GM12872 (cell line): ENCODE measurements around the gene HNF1B.

ENCODE experiments used
- TF ChIP-seq, protein P1 (sequence below): IDR thresholded peaks from 3 replicates; pipeline ENCODE4 v1.5.1; 2011; ENCODE audit warnings: low read depth, mild to moderate bottlenecking, low read length, moderate library complexity; ENCODE audit not compliant: insufficient read depth

Gene HNF1B, protein sequence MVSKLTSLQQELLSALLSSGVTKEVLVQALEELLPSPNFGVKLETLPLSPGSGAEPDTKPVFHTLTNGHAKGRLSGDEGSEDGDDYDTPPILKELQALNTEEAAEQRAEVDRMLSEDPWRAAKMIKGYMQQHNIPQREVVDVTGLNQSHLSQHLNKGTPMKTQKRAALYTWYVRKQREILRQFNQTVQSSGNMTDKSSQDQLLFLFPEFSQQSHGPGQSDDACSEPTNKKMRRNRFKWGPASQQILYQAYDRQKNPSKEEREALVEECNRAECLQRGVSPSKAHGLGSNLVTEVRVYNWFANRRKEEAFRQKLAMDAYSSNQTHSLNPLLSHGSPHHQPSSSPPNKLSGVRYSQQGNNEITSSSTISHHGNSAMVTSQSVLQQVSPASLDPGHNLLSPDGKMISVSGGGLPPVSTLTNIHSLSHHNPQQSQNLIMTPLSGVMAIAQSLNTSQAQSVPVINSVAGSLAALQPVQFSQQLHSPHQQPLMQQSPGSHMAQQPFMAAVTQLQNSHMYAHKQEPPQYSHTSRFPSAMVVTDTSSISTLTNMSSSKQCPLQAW

DNA sequence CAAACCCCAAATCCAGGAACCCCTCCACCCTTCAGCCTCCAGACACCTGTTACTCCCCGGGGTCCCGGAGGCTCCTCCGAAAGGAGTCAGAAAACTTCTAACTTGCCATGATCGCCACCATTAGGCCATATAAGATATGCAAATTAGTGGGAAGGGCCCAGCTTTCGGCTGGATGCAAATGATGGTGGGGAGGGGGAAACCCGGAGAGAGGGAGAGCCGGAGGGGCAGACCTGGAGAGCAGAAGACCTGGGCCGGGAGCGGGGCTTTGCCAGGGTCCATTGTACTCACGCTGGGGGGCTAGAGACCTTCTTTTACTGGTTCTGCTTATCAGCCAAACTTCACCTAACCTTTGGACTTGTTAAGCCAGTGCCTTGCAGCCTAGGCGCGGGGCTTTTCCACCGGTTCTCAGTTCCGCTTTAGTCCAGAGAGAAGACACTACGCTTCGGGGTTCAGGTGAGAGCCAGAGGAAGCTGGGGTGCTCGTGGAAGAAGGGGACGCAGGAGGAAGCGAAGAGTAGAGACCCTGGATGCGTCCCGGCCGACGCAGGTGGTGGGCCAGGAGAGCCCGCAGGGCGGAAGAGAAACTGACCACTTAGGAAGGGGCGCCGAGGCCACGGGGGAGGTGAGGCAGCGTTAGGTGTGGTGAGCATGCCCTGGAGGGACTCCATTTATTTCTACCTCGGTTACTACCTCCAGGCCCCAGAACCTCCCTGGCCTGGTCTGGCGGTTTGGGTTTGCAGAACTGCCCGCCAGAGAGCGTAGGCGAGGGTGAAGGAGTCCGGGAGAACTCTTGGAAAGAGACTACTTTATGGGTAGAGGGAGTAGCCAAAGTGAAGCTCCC lies at the start of gene HNF1B:
Gene HNF1B (minus strand): TSS at position 99 of the 840 bp plus-strand sequence. CDS start 175 bp downstream, outside the sequence.
- TF ChIP-seq, protein P1, sequence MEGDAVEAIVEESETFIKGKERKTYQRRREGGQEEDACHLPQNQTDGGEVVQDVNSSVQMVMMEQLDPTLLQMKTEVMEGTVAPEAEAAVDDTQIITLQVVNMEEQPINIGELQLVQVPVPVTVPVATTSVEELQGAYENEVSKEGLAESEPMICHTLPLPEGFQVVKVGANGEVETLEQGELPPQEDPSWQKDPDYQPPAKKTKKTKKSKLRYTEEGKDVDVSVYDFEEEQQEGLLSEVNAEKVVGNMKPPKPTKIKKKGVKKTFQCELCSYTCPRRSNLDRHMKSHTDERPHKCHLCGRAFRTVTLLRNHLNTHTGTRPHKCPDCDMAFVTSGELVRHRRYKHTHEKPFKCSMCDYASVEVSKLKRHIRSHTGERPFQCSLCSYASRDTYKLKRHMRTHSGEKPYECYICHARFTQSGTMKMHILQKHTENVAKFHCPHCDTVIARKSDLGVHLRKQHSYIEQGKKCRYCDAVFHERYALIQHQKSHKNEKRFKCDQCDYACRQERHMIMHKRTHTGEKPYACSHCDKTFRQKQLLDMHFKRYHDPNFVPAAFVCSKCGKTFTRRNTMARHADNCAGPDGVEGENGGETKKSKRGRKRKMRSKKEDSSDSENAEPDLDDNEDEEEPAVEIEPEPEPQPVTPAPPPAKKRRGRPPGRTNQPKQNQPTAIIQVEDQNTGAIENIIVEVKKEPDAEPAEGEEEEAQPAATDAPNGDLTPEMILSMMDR = no peak

DNA sequence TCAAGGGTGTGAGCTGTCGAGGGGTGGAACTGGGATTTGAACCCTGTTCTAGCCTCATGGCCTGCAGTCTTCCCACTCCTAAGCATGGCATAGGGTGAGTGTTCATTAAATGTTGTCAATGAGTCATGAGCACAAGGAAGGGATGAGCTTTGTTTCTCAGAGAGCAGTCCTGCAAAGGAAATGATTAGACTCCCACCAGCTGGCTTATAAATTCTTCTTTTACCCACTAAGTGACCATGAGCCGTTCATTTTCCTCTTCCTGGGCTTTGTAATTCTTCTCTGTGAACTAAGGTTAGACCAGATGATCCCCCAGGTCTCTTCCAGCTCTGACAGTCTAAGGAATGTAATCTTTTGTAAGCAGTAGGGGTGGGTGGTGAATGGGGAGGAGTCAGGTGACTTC lies 47.9 kb upstream of the HNF1B start:
- TF ChIP-seq, protein P1 = no peak

DNA sequence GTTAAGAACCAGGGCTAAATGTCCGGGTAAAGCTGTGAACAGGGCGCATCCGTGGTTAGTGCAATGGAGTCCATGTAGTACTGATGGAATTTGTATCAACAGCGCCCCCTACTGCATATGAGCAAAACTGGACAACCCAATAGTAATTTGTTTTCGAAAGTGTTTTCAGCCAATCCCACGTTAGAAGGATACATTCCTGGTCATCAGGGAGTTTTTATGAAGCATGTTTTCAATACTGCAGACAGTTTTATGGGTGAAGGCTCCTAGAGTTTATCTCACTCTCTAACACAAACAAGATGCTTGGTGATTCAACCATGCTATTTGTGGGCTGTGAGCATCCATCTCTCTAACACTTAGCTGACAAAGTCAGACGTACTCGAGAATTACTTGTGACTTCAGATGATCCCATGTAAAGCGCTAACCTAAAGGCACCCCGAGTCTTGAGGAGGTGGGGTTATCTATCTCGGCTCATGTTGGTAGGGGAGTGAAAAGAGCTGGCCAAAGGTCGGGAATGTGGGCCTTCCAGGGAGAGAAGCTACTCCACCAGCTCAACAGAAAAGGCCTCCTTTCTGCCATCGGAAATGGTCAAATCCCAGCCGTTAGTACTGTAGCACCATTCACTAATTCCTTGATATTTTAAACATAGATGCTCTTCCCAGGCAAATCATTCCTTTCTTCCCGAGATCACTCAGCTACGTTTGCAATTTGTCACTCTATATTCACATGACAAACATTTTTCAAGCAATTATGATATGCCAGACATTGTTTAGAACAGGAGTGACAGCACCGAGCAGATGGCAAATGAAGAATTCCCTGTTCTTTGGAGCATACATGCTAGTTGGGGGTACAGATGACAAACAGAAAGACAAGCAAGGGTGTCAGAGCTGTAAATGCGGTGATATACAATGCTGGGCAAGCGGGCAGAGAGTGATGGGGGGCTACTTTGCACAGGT lies 46.9 kb upstream of the HNF1B start:
- TF ChIP-seq, protein P1 = peak; percentile 81

DNA sequence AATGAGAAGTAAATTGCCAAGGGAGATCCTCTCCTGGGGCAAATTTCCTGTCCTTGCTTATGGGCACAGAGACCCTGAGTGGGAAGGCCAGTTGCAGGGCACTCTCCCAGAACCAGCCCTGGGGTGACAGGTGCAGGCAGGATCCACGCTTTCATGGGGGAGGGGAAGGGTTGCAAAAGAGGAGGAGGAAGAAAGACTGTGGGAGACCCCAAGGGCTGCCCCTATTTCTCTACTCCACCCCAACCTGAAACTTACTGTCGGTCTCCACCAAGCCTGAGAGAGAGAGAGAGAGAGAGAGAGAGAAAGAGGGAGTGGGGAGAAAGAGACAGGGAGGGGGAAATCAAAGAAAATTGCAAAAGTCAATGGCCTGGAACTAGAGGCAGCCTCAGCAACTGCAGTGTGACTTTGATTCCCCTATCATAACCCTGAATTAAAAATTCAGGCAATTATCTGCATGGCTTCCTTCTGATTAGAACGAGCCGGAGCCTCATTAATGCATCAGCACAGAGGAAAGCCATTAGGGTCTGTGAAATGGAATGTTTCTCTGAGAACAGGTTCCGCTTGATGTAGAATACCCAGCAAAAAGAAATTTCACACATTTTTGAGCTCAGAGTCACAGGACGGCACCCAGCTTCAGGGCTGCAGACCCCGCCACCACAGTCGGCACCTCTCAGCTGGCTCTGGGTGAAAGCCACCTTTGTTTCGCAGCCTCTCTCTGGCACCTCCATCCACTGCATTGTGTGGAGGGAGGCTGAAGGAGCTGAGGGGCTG lies 45.1 kb upstream of the HNF1B start:
- TF ChIP-seq, protein P1 = no peak

DNA sequence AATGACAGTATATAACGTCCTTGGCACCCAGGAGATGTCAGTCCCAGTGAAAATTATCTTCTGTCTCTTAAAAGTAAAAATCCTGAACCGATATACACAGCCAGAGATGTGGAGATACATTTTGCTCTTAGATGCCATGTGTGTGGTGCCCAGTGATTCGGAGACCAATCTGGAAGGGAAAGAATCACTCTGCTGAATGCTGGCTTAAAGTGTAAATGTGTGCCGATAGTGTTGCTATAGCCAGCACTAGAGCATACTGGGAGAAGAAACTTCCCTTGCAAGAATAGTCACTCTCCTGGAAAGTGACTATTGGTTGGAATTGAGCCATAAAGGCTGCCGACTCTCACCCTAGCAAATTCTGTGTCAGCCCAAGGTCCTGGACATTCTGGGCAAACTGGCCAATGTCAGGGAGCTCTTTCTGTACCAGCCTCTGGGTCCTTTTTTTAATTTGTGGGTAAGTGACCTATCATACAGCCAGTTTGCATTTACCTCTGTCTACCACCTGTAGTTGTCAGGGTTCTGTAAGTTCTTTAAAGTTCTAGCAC lies 44.2 kb upstream of the HNF1B start:
- TF ChIP-seq, protein P1 = no peak

DNA sequence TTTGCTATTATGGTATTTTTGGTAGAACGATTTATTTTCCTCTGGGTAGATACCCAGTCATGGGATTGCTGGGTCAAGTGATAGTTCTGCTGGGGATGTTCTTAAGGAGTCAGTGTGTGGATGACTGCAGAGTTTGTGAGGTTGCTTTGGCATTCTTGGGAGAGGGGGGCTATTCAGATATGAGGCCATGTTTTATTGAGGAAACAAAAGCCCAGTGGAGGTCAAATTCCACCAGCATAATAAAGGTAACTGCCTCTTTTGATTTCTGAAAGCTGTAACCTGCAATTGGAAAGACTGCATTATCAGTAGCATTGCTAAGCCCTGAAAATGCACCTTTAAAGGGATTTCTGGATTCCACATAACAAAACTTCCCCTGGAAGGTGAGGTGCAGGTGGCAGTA lies 43.7 kb upstream of the HNF1B start:
- TF ChIP-seq, protein P1 = no peak
